SH-SY5Y (cell line): ENCODE data around the gene COL11A1.

Experiments
- GATA2 ChIP-seq: IDR thresholded peaks from 2 replicates; pipeline ENCODE4 v1.6.1; 2011; ENCODE audit warnings: mild to moderate bottlenecking, low read depth, low read length
- GATA3 ChIP-seq: IDR thresholded peaks from 2 replicates; pipeline ENCODE4 v1.6.1; 2011; ENCODE audit warnings: low read depth, mild to moderate bottlenecking, low read length, moderate library complexity

Gene COL11A1

GRCh38 chr1:102891868-102892625 is 216.3 kb downstream of the COL11A1 start:
- no peak for TF ChIP-seq GATA3
- no peak for TF ChIP-seq GATA2

- TF ChIP-seq GATA2: no peak
- TF ChIP-seq GATA3: no peak
Measured at GRCh38 chr1:102886638-102887037, 221.7 kb downstream of the COL11A1 start.

- TF ChIP-seq GATA3 (no peak), GATA2 (no peak)
Measured at GRCh38 chr1:102884238-102884637, 224.1 kb downstream of the COL11A1 start.

- no peak for TF ChIP-seq GATA3
- no peak for TF ChIP-seq GATA2
Measured at GRCh38 chr1:102879439-102879993, 228.8 kb downstream of the COL11A1 start.

- TF ChIP-seq GATA2 (no peak), GATA3 (no peak)
Measured at GRCh38 chr1:102875756-102876155, 232.6 kb downstream of the COL11A1 start.

- TF ChIP-seq GATA2: no peak
- TF ChIP-seq GATA3: no peak
Measured at GRCh38 chr1:102872526-102872925, 235.8 kb downstream of the COL11A1 start.

GRCh38 chr1:102872097-102872496 is 236.2 kb downstream of the COL11A1 start:
- no peak for TF ChIP-seq GATA2
- no peak for TF ChIP-seq GATA3

- TF ChIP-seq GATA2: peak; percentile 25; the same call in 1 of the 2 replicates
- peak; percentile 32; the same call in 1 of the 2 replicates for TF ChIP-seq GATA3
Measured at GRCh38 chr1:102863704-102864103, 244.6 kb downstream of the COL11A1 start.

- TF ChIP-seq GATA3: no peak
- TF ChIP-seq GATA2: no peak
Measured at GRCh38 chr1:102861247-102861646, 247.1 kb downstream of the COL11A1 start.

- TF ChIP-seq GATA2 (no peak), GATA3 (no peak)
Measured at GRCh38 chr1:102858695-102859094, 249.6 kb downstream of the COL11A1 start.

GRCh38 chr1:102857251-102857650 is 251.1 kb downstream of the COL11A1 start:
- no peak for TF ChIP-seq GATA2
- no peak for TF ChIP-seq GATA3

- TF ChIP-seq GATA3 (no peak), GATA2 (no peak)
Measured at GRCh38 chr1:102853701-102854187, 254.6 kb downstream of the COL11A1 start.

- TF ChIP-seq GATA3 (no peak), GATA2 (no peak)
Measured at GRCh38 chr1:102853136-102853535, 255.2 kb downstream of the COL11A1 start.

GRCh38 chr1:102852613-102853012 is 255.7 kb downstream of the COL11A1 start:
- TF ChIP-seq GATA3 (no peak), GATA2 (no peak)

- TF ChIP-seq GATA2: no peak
- no peak for TF ChIP-seq GATA3
Measured at GRCh38 chr1:102851616-102852015, 256.7 kb downstream of the COL11A1 start.
